Astrocyte (in vitro differentiated cells and primary cell): Measurements from ENCODE around the gene SOX13. TPM values are rescaled to one million over a fixed set of nuclear protein-coding genes. Genes with fewer than 3 reads are reported as not detected.

ENCODE experiments used
- DNase-seq: peaks from one replicate; pipeline ENCODE4 v3.0.0-alpha.2; 2010; ENCODE audit warnings: low read depth
- FAIRE-seq: peaks from 2 replicates; lab custom pipeline; 2011; peaks lifted over from hg19 to GRCh38; lab: Jason Lieb, UNC
- H2AFZ ChIP-seq: 2 replicates; pipeline ENCODE4 v1.6.0; 2012; ENCODE audit warnings: low read depth, low read length, inconsistent platforms
- H3K27ac ChIP-seq: 2 replicates; pipeline ENCODE4 v1.5.1; 2011; ENCODE audit warnings: low read depth, low read length, inconsistent platforms
- H3K27me3 ChIP-seq: 2 replicates; pipeline ENCODE4 v1.6.0; 2011; ENCODE audit warnings: low read length, inconsistent platforms; ENCODE audit not compliant: insufficient read depth
- H3K36me3 ChIP-seq: 2 replicates; pipeline ENCODE4 v1.5.1; 2011; ENCODE audit warnings: low read length, inconsistent platforms; ENCODE audit not compliant: insufficient read depth
- H3K4me1 ChIP-seq: 2 replicates; pipeline ENCODE4 v1.5.1; 2011; ENCODE audit warnings: low read length, inconsistent platforms; ENCODE audit not compliant: insufficient read depth
- H3K4me2 ChIP-seq: 2 replicates; pipeline ENCODE4 v1.6.0; 2012; ENCODE audit warnings: low read length, inconsistent platforms
- H3K4me3 ChIP-seq: 2 replicates; pipeline ENCODE4 v1.5.1; 2011; ENCODE audit warnings: low read depth, mild to moderate bottlenecking, low read length, inconsistent platforms; ENCODE audit not compliant: insufficient read depth
- H3K79me2 ChIP-seq: 2 replicates; pipeline ENCODE4 v1.6.0; 2012; ENCODE audit warnings: mild to moderate bottlenecking, low read length, inconsistent platforms; ENCODE audit not compliant: insufficient read depth
- H3K9ac ChIP-seq: 2 replicates; pipeline ENCODE4 v1.6.0; 2012; ENCODE audit warnings: mild to moderate bottlenecking, low read length, inconsistent platforms
- H3K9me3 ChIP-seq: 2 replicates; pipeline ENCODE4 v1.5.1; 2012; ENCODE audit warnings: low read depth, mild to moderate bottlenecking, low read length, inconsistent platforms; ENCODE audit not compliant: insufficient read depth
- H4K20me1 ChIP-seq: 2 replicates; pipeline ENCODE4 v1.6.0; 2012; ENCODE audit warnings: low read length, inconsistent platforms; ENCODE audit not compliant: insufficient read depth
- H3K27ac Mint-ChIP-seq: one replicate; pipeline ENCODE4 v1.8.0; 2021; ENCODE audit warnings: mild to moderate bottlenecking, mixed read lengths; ENCODE audit not compliant: unreplicated experiment
- H3K27me3 Mint-ChIP-seq: one replicate; pipeline ENCODE4 v1.8.0; 2021; ENCODE audit warnings: low read depth, mixed read lengths; ENCODE audit not compliant: unreplicated experiment
- H3K36me3 Mint-ChIP-seq: one replicate; pipeline ENCODE4 v1.8.0; 2021; ENCODE audit warnings: low read depth, mixed read lengths; ENCODE audit not compliant: unreplicated experiment
- H3K4me1 Mint-ChIP-seq: one replicate; pipeline ENCODE4 v1.8.0; 2021; ENCODE audit warnings: low read depth, mixed read lengths; ENCODE audit not compliant: unreplicated experiment
- H3K4me3 Mint-ChIP-seq: one replicate; pipeline ENCODE4 v1.8.0; 2021; ENCODE audit warnings: mild to moderate bottlenecking, moderate library complexity, mixed read lengths; ENCODE audit not compliant: unreplicated experiment
- H3K9me3 Mint-ChIP-seq: one replicate; pipeline ENCODE4 v1.8.0; 2021; ENCODE audit warnings: mild to moderate bottlenecking, mixed read lengths; ENCODE audit not compliant: unreplicated experiment
- CTCF ChIP-seq: IDR thresholded peaks from 2 replicates; pipeline ENCODE4 v1.5.1; 2011; ENCODE audit warnings: low read depth, mild to moderate bottlenecking, inconsistent platforms, low read length, moderate library complexity; ENCODE audit not compliant: insufficient read depth
- EZH2 ChIP-seq: IDR thresholded peaks from 2 replicates; pipeline ENCODE4 v1.6.1; 2012; ENCODE audit warnings: mild to moderate bottlenecking, low read length, inconsistent platforms; ENCODE audit not compliant: insufficient read depth
- total RNA-seq: library from RNA; stranded (reverse); gene quantifications from 2 replicates; pipeline ENCODE4 v1.2.1, GENCODE V29; 2021

The SOX13 gene
- total RNA-seq, 1 donor from 2014 or later, result 12.4 TPM

DNA sequence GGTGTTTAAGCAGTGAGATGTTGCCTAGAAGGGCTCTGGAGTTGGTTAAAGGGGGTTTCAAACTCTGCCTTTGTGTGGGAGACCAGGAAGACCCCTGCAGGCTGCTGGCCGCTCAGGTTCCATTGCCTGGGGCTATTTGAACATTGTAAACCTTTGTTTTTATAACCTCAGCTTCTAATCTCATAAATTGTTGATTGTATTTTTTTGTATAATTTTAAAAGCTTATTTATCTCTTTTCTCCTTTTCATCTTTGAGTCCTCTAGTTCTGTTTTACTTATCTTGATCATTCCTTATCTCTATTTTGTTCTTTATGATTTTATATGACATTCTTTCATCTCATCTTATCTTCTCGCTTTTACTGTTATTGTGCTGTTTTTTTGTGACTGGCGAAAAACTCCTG lies 45.5 kb upstream of the SOX13 start:
- Histone ChIP-seq H3K27me3 (peaks cover 6% of the 10 kb centered on the region), H3K4me1 (no peaks in the 10 kb centered on the region), H3K4me3 (no peak overlapping the region), H4K20me1 (no peaks in the 10 kb centered on the region), H3K79me2 (no peaks in the 10 kb centered on the region), H2AFZ (no peak overlapping the region), H3K27ac (no peak overlapping the region), H3K36me3 (no peaks in the 10 kb centered on the region), H3K9me3 (no peaks in the 10 kb centered on the region), H3K4me2 (no peak overlapping the region), H3K9ac (no peak overlapping the region)
- H3K4me3 Mint-ChIP-seq, result no peak overlapping the region
- TF ChIP-seq EZH2 (no peak), CTCF (no peak)
- DNase-seq (no peak), FAIRE-seq (no peak)
- no peaks in the 10 kb centered on the region for H3K36me3 Mint-ChIP-seq
- no peak overlapping the region for H3K27ac Mint-ChIP-seq
- no peaks in the 10 kb centered on the region for H3K4me1 Mint-ChIP-seq
- H3K27me3 Mint-ChIP-seq, result peaks cover 29% of the 10 kb centered on the region
- peaks cover 3% of the 10 kb centered on the region for H3K9me3 Mint-ChIP-seq

GRCh38 chr1:204029016-204029415 lies 43.9 kb upstream of the SOX13 start:
- Histone ChIP-seq H3K36me3 (no peaks in the 10 kb centered on the region), H3K79me2 (no peaks in the 10 kb centered on the region), H2AFZ (no peak overlapping the region), H3K9ac (no peak overlapping the region), H4K20me1 (no peaks in the 10 kb centered on the region), H3K27me3 (peaks cover 6% of the 10 kb centered on the region), H3K4me1 (no peaks in the 10 kb centered on the region), H3K4me3 (no peak overlapping the region), H3K4me2 (no peak overlapping the region), H3K27ac (no peak overlapping the region), H3K9me3 (no peaks in the 10 kb centered on the region)
- no peak overlapping the region for H3K4me3 Mint-ChIP-seq
- no peaks in the 10 kb centered on the region for H3K36me3 Mint-ChIP-seq
- TF ChIP-seq EZH2 (no peak), CTCF (no peak)
- H3K4me1 Mint-ChIP-seq, result no peaks in the 10 kb centered on the region
- DNase-seq (no peak), FAIRE-seq (no peak)
- H3K9me3 Mint-ChIP-seq, result peaks cover 3% of the 10 kb centered on the region
- H3K27me3 Mint-ChIP-seq, result peaks cover 39% of the 10 kb centered on the region
- H3K27ac Mint-ChIP-seq, result no peak overlapping the region

GRCh38 chr1:204031098-204031710 lies 41.7 kb upstream of the SOX13 start:
- Mint-ChIP-seq H3K36me3 (no peaks in the 10 kb centered on the region), H3K9me3 (peaks cover 3% of the 10 kb centered on the region), H3K4me3 (no peak overlapping the region), H3K27me3 (peaks cover 24% of the 10 kb centered on the region), H3K4me1 (no peaks in the 10 kb centered on the region), H3K27ac (no peak overlapping the region)
- Histone ChIP-seq H3K4me1 (no peaks in the 10 kb centered on the region), H3K27me3 (peaks cover 6% of the 10 kb centered on the region), H3K4me2 (no peak overlapping the region), H3K79me2 (no peaks in the 10 kb centered on the region), H2AFZ (no peak overlapping the region), H3K4me3 (no peak overlapping the region), H3K36me3 (no peaks in the 10 kb centered on the region), H3K9me3 (no peaks in the 10 kb centered on the region), H4K20me1 (no peaks in the 10 kb centered on the region), H3K27ac (no peak overlapping the region), H3K9ac (no peak overlapping the region)
- DNase-seq (peak; percentile 20), FAIRE-seq (no peak)
- no peak for TF ChIP-seq CTCF
- TF ChIP-seq EZH2, result no peak
